GM21576 (cell line): ENCODE data around the gene COL20A1.

Source experiments
- ATAC-seq: cut with Tn5 transposase; IDR thresholded peaks from one replicate; pipeline ENCODE4 v1.9.1; 2021; ENCODE audit warnings: mild to moderate bottlenecking, moderate library complexity; ENCODE audit not compliant: unreplicated experiment

Gene COL20A1

DNA sequence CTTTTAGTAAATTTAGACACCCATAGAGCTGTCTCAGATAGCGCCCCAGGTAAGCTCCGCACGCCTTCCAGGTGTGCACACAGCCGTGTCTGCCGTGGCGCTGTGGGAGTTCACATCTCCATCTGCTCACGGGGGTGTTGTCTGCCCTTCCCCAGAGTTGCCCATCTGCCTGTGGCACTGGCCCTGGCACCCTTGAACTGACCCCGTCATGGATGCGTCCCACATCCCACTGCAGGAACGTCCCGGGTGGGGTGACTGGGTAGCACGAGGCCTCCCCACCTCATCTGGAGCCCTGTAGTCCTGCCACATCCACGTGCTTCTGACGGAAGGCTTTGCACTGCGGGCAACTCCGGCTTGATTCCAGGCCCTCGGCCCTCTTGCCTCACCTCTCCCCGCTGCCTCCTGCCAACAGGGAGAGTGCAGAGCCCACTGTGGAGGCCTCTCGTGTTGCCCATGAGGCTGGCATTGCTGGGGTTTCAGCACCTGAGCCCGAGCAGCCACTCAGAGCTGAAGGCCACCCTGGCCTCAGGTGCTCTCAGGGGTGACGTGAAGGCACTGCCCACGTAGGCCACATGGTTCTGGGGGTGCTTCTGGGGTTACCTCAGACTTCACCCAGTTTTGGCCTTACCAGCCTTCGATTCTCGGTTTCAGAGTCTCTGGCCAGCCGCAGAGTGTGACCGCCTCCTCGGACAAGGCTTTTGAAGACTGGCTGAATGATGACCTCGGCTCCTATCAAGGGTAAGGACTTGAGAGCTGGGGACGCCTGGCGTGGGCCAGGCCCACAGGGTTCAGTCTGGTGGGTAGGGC, 15.3 kb upstream of the COL20A1 start:
- ATAC-seq, result no peak

DNA sequence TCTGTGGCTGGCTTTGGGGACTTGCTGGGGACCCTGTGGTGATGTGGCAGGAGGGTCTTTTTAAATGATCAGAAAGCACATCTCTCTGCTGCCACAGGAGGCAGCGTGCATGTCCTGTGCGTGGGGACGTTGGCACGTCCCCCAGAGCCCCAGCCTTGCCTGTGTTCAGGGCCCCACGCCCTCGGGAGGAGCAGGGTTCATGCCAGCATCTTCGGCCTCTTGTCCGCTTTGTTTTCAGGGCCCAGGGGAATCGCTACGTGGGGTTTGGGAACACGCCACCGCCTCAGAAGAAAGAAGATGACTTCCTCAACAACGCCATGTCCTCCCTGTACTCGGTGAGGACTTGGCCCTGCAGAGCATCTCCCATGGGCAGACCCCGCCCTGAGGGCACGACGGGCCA, 14.3 kb upstream of the COL20A1 start:
- no peak for ATAC-seq

- no peak for ATAC-seq
These were observed 13.1 kb upstream of the COL20A1 start for GRCh38 chr20:63279931-63280330.

- no peak for ATAC-seq
These were observed 12.6 kb upstream of the COL20A1 start for GRCh38 chr20:63280371-63280770.

DNA sequence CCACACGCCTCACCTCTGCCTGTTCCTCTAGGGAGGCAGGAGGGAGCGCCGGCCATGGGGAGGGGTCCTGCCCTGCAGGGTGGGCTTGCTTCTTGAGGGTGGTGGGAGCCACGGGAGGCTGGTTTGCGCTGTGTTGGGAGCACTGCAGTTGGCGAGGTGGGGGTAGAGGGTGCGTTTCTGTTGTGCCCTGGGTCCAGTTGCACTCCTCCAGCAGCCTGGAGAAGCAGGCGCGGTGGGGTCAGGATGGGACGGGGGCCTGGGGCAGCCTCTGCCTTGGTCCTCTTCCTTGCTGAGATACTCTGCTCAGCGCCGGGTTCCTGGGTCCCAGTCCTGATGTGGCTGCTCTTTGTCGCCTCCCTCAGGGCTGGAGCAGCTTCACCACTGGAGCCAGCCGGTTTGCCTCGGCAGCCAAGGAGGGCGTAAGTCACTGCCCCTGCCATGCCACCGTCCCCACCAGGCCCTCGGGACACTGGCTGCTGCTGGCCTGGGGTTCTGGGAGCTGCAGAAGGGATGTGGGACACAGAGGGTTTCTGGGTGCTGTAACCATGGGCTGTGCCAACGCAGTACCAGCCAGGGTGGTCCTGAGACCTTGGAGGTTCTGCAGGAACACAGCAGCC, 11.9 kb upstream of the COL20A1 start:
- ATAC-seq, result no peak

DNA sequence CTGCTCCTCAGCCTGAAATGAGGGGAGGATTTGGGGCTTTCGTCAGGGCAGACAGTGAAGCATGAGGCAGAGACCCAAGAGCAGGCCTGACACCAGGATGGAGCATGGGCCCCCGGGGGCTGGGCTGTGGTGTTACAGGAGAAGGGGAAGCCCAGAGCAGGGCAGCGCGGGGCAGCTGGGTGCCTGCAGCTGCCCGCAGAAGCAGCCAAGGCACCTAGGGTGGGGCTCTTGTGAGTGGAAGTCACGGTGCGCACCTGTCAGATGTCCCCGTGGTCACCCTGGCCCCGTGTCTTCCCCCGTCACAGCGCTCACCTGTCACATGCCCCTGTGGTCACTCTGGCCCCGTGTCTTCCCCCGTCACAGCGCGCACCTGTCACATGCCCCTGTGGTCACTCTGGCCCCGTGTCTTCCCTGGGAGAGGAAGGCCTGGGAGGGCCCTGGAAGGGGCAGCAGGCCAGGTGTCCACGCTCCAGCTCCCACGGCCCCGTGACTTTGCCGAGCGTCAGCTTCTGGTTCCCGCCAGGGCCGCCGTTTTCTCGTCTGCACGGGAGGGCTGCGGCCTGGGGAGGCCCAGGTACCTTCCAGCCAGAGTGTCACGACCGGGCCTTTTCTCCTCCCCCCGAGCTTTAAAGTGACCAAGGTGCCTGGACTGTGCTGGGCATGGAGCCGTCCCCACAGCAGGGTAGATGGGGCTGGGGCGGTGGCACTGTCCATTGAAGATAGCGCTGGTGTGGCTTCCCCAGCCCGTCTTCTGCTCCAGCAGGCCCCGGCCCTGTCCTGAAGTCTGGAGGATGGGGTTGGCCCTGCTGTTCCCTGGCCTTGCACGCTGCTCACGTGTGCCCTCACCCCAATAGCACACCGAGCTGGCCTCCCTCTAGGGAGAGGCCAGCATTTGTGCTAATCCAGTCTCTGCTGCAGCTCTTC, 11.0 kb upstream of the COL20A1 start:
- no peak for ATAC-seq

GRCh38 chr20:63282946-63283345, 10.0 kb upstream of the COL20A1 start:
- ATAC-seq, result no peak

DNA sequence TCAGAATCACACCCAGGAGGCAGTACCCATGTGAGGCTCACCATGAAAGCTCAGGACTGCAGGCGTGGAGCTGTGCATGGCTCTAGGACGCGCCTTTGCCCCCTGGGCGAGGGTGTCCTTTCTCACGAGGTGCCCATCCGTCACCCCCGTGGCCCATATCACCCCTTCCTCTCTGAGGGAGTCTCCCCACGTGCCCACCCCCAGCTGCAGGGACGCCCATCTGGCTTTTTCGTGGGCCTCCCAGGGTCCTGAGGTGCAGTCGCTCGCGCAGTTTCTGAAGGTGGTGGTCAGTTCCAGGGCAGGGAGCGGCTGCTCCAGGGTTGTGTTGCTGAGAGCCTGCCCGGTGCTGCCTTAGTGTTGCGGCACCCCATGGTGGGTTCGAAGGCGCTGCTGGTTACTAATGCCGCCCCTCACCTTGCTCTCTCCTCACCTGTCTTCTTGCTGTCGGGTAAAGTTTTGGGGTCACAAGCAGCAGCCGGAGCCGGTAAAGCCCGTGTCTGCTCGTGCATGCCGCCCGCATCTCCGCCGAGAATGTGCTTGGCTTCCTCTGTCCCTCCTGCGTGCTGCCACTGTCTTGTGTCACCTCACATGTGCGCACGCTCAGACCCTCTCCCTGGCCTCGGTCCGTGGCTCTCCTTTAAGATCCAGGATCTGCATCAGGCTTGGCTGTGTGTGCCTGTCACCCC, 9.4 kb upstream of the COL20A1 start:
- ATAC-seq, result no peak

DNA sequence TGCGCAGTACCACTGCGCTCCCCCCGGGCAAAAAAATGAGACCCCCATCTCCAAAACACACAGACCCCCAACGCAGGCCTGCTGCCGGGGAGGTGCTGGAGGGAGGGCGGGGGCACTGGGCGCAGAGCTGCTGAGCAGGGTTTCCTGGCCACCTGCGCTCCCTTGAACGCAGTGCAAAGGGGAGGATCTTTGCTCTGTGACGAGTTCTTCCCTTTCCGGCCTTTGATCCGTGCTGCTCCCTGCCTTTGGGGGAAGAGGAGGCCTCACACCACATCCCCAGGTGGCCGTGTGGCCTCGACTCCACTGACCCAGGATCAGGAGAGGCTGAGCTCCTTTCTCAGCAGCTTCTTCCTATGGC, 8.9 kb upstream of the COL20A1 start:
- ATAC-seq, result no peak

- ATAC-seq, result no peak
These were observed 8.4 kb upstream of the COL20A1 start for GRCh38 chr20:63284544-63284949.

DNA sequence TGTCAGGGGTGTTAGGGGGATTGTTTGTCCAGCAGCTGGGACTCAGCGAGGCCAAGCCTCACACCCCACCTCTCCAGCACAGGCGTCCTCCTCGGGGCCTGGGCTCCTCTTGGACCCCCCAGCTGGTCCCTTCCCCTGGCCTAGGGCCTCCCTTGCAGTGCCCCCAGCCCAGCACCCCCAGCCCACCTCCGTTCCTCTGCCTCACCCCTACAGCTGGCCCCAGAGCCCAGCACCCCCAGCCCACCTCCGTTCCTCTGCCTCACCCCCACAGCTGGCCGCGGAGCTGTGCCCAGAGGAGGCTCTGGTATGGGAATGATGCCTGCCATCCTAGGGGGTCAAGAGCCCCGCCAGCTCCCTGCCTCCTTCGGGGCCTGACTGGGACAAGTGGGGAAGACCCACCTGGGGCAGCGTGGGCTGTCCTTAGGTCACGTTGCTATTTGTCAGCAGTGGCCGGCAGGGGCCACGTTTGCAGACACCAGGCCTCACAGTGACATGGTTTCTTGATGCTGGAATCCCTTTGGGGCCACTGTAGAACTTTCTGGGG, 7.9 kb upstream of the COL20A1 start:
- ATAC-seq, result no peak

- no peak for ATAC-seq
These were observed 7.1 kb upstream of the COL20A1 start for GRCh38 chr20:63285636-63286615.

DNA sequence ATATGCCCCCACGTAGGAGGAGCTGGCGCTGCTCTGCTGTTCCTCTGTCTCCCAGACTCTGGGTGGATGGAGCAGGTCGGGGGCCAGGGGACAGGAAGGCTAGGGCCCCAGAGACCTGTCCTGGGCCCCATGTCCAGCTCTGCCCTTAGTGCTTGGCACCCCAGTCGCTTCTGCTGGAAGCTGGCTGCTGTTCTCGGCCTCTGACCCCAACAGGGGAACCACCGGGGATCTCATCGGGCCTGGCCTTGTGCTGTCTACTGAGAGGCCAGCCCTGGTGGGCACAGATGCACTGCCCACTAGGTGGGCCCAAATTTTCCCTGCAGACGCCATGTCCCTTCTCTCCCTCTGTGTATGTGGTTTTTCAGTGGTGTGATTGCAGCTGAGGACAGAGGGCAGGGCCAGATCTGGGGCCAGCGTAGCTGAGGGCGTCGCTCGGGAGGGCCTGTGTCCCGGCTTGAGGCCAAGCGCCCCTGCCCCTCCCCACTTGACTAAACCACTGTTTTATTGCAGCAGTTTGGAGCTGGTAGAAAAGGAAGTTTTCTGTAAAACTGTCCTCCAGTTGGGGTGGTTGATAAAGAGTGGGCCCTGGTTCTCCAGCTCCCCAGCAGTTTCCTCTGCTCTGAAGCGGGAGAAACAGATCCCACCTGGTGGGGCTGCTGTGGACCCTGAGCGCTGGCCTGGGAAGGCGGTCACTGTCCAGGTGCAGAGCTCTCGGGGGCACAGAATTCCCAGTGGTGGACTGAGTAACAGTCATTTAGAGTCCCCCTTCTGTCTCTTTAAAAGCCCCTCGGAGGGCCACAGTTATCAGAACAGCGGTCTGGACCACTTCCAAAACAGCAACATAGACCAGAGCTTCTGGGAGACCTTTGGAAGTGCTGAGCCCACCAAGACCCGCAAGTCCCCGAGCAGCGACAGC, 5.9 kb upstream of the COL20A1 start:
- no peak for ATAC-seq

DNA sequence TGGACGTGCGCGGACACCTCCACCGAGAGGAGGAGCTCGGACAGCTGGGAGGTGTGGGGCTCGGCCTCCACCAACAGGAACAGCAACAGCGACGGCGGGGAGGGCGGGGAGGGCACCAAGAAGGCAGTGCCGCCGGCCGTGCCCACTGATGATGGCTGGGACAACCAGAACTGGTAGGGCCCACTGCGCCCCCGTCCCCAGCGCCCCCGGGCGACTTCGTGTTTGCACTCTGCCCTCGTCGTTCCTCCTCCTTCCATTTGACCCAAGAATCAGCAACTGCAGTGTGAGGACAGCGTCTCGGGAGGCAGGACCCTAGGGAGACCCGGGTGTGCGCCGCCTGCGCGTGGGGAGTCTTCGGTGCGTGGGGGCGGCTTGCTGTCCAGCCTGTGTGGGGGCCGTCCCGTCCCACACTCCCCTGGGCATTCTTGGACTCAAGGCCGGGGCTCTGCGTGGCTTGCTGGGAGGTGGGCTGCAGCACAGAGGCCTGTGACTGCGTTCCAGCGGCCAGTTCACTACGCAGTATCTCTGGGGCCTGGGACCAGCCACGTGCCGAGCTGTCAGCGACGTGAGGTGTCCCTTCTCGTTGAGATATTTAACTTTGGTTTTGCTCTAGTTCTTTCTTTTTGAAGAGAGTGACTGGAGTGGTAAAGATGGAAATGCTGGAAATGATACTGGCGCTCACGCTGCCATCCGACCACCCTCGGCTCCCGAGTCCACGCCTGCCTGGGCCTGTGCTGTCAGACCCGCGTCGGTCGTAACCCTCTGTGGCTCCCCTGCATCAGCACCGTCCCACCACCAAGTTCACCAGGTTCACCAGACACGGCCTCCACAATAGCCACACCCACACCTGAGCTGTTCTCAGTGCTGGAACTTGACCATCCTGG, 5.0 kb upstream of the COL20A1 start:
- ATAC-seq, result no peak

- no peak for ATAC-seq
These were observed 4.3 kb upstream of the COL20A1 start for GRCh38 chr20:63288581-63289251.

- no peak for ATAC-seq
These were observed 3.5 kb upstream of the COL20A1 start for GRCh38 chr20:63289311-63290135.
